ENCODE results near the gene LRP1B.

- TF ChIP-seq PATZ1 (CRISPR knock-in tag; IDR thresholded peaks at IDR 0.05; ENCODE audit: borderline replicate concordance): no peak
- TF ChIP-seq CSRNP3 (CRISPR knock-in tag; IDR thresholded peaks at IDR 0.05): no peak
- no peak for TF ChIP-seq CREB5 (CRISPR knock-in tag; IDR thresholded peaks at IDR 0.05; ENCODE audit: low read depth)
- no peak for TF ChIP-seq TCF4 (CRISPR knock-in tag; IDR thresholded peaks at IDR 0.05; ENCODE audit: borderline replicate concordance)
- TF ChIP-seq RARB (CRISPR knock-in tag; IDR thresholded peaks at IDR 0.05): no peak
- TF ChIP-seq SNAI2 (CRISPR knock-in tag; IDR thresholded peaks at IDR 0.05): no peak
- no peak for TF ChIP-seq ZNF70 (CRISPR knock-in tag; IDR thresholded peaks at IDR 0.05)
- no peak for TF ChIP-seq ZFP30 (CRISPR knock-in tag; IDR thresholded peaks at IDR 0.05)
- no peak for TF ChIP-seq ZFP3 (CRISPR knock-in tag; IDR thresholded peaks at IDR 0.05)
- TF ChIP-seq ZC3H10 (CRISPR knock-in tag; IDR thresholded peaks at IDR 0.05): no peak
- no peak for TF ChIP-seq ISL1 (CRISPR knock-in tag; IDR thresholded peaks at IDR 0.05)
- TF ChIP-seq POU6F1 (CRISPR knock-in tag; IDR thresholded peaks at IDR 0.05; ENCODE audit: borderline replicate concordance, low read depth): no peak
- no peak for TF ChIP-seq ESRRG (CRISPR knock-in tag; IDR thresholded peaks at IDR 0.05)
- no peak for TF ChIP-seq ZNF565 (CRISPR knock-in tag; conservative IDR thresholded peaks at IDR 0.05; ENCODE audit: low read depth)
Observed at GRCh38 chr2:141959941-141960340, 170.9 kb downstream of the LRP1B start.

All from SK-N-SH treated with all-trans-retinoic acid at 6 μM for 48 hours (cell line).